ENCODE measurements around the gene CD7. TPM values are rescaled to one million over a fixed set of nuclear protein-coding genes. Genes with fewer than 3 reads are reported as not detected.

The CD7 gene
- total and polyA plus RNA-seq, 9 of the 15 experiments (the other 6 are each of a cell fraction or from before 2014, with no cell fraction given), result 0.21 to 0.35 TPM; not detected in 7

DNA sequence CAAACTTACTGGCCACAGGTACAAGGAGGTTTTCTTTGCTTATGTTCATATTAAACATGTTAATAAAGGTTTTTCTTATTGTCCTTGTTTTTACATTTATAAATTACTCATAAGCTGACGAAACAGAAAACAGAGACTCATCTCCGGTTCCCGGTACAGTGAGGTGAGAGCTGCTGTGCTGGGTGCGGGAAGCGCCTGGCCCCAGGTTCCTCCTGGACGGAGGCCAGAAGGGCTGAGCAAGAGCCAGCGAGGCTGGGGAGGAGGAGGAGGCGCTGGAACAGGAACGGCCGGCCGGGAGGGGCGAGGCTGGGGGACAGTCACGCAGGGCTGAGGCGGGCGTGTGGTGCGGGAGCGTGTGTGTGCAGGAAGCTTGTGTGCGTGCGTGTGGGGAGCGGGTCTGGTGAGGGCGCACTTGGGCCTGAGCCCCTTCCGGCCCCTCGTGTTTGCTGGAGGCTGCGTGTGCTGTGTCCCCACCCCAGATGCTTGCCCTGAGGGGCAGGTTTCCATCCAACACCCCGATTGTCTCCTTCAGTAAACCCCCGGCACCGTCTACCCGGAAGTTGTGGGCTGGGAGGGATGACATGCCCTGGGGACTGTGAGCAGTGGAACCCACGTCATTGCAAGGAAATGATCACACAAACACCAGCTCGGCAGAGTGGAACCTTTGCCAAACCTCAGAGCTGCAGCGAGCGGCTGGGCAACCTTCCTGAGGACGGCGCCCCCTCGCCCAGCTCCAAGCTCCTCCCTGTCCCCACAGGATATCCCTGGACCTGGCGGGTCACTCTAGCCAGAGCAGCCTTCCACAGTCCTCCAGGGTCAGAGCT lies 19.5 kb downstream of the CD7 start (continued):
- TF ChIP-seq, protein P1, sequence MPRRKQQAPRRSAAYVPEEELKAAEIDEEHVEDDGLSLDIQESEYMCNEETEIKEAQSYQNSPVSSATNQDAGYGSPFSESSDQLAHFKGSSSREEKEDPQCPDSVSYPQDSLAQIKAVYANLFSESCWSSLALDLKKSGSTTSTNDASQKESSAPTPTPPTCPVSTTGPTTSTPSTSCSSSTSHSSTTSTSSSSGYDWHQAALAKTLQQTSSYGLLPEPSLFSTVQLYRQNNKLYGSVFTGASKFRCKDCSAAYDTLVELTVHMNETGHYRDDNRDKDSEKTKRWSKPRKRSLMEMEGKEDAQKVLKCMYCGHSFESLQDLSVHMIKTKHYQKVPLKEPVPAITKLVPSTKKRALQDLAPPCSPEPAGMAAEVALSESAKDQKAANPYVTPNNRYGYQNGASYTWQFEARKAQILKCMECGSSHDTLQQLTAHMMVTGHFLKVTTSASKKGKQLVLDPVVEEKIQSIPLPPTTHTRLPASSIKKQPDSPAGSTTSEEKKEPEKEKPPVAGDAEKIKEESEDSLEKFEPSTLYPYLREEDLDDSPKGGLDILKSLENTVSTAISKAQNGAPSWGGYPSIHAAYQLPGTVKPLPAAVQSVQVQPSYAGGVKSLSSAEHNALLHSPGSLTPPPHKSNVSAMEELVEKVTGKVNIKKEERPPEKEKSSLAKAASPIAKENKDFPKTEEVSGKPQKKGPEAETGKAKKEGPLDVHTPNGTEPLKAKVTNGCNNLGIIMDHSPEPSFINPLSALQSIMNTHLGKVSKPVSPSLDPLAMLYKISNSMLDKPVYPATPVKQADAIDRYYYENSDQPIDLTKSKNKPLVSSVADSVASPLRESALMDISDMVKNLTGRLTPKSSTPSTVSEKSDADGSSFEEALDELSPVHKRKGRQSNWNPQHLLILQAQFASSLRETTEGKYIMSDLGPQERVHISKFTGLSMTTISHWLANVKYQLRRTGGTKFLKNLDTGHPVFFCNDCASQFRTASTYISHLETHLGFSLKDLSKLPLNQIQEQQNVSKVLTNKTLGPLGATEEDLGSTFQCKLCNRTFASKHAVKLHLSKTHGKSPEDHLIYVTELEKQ (CRISPR knock-in tag; IDR thresholded peaks at IDR 0.05), result no peak
- TF ChIP-seq ZNF212 (CRISPR knock-in tag; IDR thresholded peaks at IDR 0.05), result no peak
- peak; percentile 82; the same call in 1 of the 2 replicates for TF ChIP-seq ETV5 (CRISPR knock-in tag; IDR thresholded peaks at IDR 0.05; ENCODE audit: low read depth)
- TF ChIP-seq GATA2 (CRISPR knock-in tag; IDR thresholded peaks at IDR 0.05), result no peak
- TF ChIP-seq ATF7 (IDR thresholded peaks at IDR 0.05), result peak; percentile 52
- no peak for TF ChIP-seq CBX1 (IDR thresholded peaks at IDR 0.05; ENCODE audit: low read depth)
- 0 out of 2 replicates have a peak, but pooled peaks have one; percentile 29 for TF ChIP-seq ZNF644 (tag; IDR thresholded peaks at IDR 0.05; ENCODE audit: low read depth)
- peak; percentile 93; the same call in 1 of the 2 replicates for TF ChIP-seq KAT7 (CRISPR knock-in tag; IDR thresholded peaks at IDR 0.05; ENCODE audit: borderline replicate concordance)
- TF ChIP-seq KDM5B (IDR thresholded peaks at IDR 0.05; ENCODE audit: insufficient replicate concordance, low read depth, low read length), result peak; percentile 39
- 0 out of 2 replicates have a peak, but pooled peaks have one; percentile 16 for TF ChIP-seq CREB1 (IDR thresholded peaks at IDR 0.05)
- peak; percentile 22; the same call in 1 of the 2 replicates for TF ChIP-seq CREB1 (CRISPR knock-in tag; IDR thresholded peaks at IDR 0.05)
- TF ChIP-seq, protein P2, sequence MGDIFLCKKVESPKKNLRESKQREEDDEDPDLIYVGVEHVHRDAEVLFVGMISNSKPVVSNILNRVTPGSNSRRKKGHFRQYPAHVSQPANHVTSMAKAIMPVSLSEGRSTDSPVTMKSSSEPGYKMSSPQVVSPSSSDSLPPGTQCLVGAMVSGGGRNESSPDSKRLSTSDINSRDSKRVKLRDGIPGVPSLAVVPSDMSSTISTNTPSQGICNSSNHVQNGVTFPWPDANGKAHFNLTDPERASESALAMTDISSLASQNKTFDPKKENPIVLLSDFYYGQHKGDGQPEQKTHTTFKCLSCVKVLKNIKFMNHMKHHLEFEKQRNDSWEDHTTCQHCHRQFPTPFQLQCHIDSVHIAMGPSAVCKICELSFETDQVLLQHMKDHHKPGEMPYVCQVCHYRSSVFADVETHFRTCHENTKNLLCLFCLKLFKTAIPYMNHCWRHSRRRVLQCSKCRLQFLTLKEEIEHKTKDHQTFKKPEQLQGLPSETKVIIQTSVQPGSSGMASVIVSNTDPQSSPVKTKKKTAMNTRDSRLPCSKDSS (IDR thresholded peaks at IDR 0.05; ENCODE audit: low read depth, partially characterized antibody), result no peak
- no peak; the same call in 1 of the 2 replicates for TF ChIP-seq HDGF (IDR thresholded peaks at IDR 0.05)
- TF ChIP-seq, protein P3, sequence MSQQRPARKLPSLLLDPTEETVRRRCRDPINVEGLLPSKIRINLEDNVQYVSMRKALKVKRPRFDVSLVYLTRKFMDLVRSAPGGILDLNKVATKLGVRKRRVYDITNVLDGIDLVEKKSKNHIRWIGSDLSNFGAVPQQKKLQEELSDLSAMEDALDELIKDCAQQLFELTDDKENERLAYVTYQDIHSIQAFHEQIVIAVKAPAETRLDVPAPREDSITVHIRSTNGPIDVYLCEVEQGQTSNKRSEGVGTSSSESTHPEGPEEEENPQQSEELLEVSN (IDR thresholded peaks at IDR 0.05; ENCODE audit: borderline replicate concordance in 1 of 2, extremely low read depth in 1 of 2, insufficient read depth in 1 of 2, insufficient read length in 1 of 2, low read depth in 1 of 2, low read length in 1 of 2, poor library complexity in 1 of 2, severe bottlenecking in 1 of 2), result peak in 1 of 2 experiments; percentile 63
- peak; percentile 69 to 74 for TF ChIP-seq NRF1 (conservative IDR thresholded peaks at IDR 0.05 in 1 of 2, IDR thresholded peaks at IDR 0.05 in 1 of 2)
- peak; percentile 74 for TF ChIP-seq FOSL1 (tag; conservative IDR thresholded peaks at IDR 0.05)
- TF ChIP-seq NCOA1 (IDR thresholded peaks at IDR 0.05; ENCODE audit: low read depth), result peak; percentile 29; the same call in 1 of the 2 replicates
- TF ChIP-seq MTA1 (IDR thresholded peaks at IDR 0.05; ENCODE audit: borderline replicate concordance), result peak; percentile 82
- TF ChIP-seq TOE1 (IDR thresholded peaks at IDR 0.05; ENCODE audit: borderline replicate concordance), result peak; percentile 37; the same call in 1 of the 2 replicates
- no peak for TF ChIP-seq TOE1 (CRISPR knock-in tag; IDR thresholded peaks at IDR 0.05; ENCODE audit: borderline replicate concordance, low read depth)
- 0 out of 2 replicates have a peak, but pooled peaks have one; percentile 48 for TF ChIP-seq SAFB (IDR thresholded peaks at IDR 0.05; ENCODE audit: borderline replicate concordance, low read depth, low read length)
- TF ChIP-seq CEBPB (tag; IDR thresholded peaks at IDR 0.05), result no peak

All from K562 (cell line).